HG03103 (cell line): ENCODE measurements around the gene TMUB2.

Experiments used
- ATAC-seq: cut with Tn5 transposase; IDR thresholded peaks from one replicate; pipeline ENCODE4 v1.9.1; 2021; ENCODE audit warnings: low read depth; ENCODE audit not compliant: unreplicated experiment

The TMUB2 gene

GRCh38 chr17:44200478-44201155 is 13.8 kb downstream of the TMUB2 start:
- ATAC-seq, result no peak

GRCh38 chr17:44202756-44203155 is 16.0 kb downstream of the TMUB2 start:
- ATAC-seq, result no peak

- no peak for ATAC-seq
These were observed 17.1 kb downstream of the TMUB2 start for GRCh38 chr17:44203731-44204440.

GRCh38 chr17:44204441-44204882 is 17.7 kb downstream of the TMUB2 start:
- ATAC-seq, result no peak

- no peak for ATAC-seq
These were observed 19.4 kb downstream of the TMUB2 start for GRCh38 chr17:44205962-44206824.

GRCh38 chr17:44206825-44207155 is 20.0 kb downstream of the TMUB2 start:
- ATAC-seq, result no peak

- ATAC-seq, result no peak
These were observed 20.5 kb downstream of the TMUB2 start for GRCh38 chr17:44207319-44207718.

- no peak for ATAC-seq
These were observed 21.0 kb downstream of the TMUB2 start for GRCh38 chr17:44207743-44208142.

GRCh38 chr17:44209786-44210341 is 23.1 kb downstream of the TMUB2 start:
- no peak for ATAC-seq

- ATAC-seq, result peak; percentile 57
These were observed 23.8 kb downstream of the TMUB2 start for GRCh38 chr17:44210342-44211192.

- no peak for ATAC-seq
These were observed 24.8 kb downstream of the TMUB2 start for GRCh38 chr17:44211281-44212265.

GRCh38 chr17:44212507-44213402 is 26.0 kb downstream of the TMUB2 start:
- ATAC-seq, result no peak

GRCh38 chr17:44213403-44214229 is 26.8 kb downstream of the TMUB2 start:
- ATAC-seq, result no peak

GRCh38 chr17:44214230-44214494 is 27.4 kb downstream of the TMUB2 start:
- ATAC-seq, result no peak

- no peak for ATAC-seq
These were observed 28.1 kb downstream of the TMUB2 start for GRCh38 chr17:44214896-44215295.

GRCh38 chr17:44216173-44216572 is 29.4 kb downstream of the TMUB2 start:
- no peak for ATAC-seq

- no peak for ATAC-seq
These were observed 29.9 kb downstream of the TMUB2 start for GRCh38 chr17:44216694-44217093.
